Activated T-cell treated with anti-CD3 and anti-CD28 coated beads for 1 hour (primary cell): Measurements from ENCODE around the gene PAPLN.
A peak's percentile ranks its signal among the peaks of the same experiment; 100 is the strongest.

Source experiments
- DNase-seq: peaks from one replicate; pipeline ENCODE4 v3.0.0-alpha.2; 2020; ENCODE audit warnings: low read depth

Gene PAPLN

DNA sequence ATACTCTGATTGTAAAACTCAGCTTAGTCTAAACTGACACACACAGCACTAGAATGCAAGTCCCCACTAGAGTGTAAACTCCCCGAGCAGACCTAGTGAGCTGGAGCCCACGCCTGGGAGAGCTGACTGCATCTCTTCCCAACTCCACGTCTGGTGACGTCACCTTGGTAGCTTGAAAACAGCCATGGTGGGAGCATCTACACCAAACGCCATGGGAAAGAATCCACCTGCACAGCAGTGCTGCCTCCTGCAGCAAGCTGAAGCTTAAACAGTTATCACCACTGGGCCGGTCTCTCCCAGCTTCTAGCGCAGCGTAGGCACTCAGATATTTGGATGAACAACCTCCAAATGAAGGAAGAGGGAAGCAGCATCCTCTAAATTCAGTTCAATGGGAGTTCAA is 4.3 kb upstream of the PAPLN start:
- no peak for DNase-seq

DNA sequence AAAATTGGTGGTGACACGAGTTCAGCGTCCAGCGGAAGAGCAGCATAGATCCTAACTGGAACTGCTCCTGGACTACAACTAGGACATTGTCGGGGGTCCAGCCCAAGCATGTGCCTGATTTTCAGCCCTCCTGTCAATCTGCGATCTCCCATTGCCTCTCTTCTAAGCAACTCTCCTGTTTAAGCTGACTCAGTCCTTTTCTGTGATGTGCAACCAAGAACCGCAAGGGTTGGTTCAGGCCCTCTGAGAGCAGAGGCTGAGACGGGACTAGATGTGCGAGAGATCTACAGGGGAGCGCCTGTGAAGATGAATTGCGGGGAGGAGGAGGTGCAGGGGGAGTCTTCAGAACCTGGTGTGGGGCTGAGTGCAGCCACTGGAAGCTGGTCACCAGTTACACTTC is 3.7 kb upstream of the PAPLN start:
- no peak for DNase-seq

DNA sequence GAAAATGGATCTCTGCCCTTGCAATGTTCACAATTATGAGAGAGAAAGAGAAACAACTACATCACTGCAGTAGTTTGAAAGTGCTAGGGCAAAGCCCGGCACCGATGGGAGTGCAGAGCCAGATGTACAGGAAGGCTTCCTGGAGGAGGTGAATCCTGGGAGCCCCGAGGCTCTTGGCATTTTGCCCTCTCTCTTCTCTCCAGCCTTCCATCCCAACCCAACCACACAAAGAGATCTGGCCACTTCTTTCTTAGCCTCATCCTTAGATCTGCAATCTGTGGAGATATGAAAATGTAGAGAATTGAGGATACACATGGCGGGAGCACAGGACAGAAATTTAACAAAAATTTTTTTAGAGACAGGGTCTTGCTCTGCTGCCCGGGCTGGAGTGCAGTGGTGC is 3.3 kb upstream of the PAPLN start:
- DNase-seq, result no peak

DNA sequence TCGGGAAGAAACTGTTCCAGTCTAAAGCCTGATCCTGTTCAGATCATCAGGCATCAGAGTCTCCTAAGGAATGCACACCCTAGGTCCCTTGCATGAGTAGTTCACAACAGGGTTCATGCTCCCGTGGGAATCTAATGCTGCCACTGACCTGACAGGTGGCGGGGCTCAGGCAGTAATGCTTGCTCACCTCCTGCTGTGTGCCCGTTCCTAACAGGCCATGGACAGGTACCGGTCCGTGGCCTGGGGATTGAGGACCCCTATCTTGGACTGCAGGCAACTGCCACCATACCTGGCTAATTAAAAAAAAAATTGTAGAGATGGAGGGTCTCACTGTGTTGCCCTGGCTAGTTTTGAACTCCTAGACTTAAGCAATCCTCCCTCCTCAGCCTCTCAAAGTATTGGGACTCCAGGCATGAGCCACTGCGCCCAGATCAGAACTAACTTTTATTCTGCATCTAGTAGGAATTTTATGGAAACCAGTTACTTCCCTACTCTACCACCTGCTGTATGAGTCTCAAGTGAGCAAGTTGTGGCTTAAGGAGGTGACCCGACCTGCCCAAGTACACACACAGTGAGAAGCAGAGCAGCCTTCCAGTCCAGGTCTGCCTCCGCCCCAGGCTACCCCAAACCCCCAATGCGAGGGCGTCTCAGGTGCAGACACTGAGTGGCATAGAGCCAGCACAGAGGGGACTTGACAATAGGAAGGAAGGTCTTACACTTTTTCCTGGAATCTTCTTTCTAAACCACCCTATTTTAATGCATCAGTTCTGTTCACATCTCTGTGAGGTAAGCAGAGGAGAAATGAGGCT is 2.5 kb upstream of the PAPLN start:
- no peak for DNase-seq

DNA sequence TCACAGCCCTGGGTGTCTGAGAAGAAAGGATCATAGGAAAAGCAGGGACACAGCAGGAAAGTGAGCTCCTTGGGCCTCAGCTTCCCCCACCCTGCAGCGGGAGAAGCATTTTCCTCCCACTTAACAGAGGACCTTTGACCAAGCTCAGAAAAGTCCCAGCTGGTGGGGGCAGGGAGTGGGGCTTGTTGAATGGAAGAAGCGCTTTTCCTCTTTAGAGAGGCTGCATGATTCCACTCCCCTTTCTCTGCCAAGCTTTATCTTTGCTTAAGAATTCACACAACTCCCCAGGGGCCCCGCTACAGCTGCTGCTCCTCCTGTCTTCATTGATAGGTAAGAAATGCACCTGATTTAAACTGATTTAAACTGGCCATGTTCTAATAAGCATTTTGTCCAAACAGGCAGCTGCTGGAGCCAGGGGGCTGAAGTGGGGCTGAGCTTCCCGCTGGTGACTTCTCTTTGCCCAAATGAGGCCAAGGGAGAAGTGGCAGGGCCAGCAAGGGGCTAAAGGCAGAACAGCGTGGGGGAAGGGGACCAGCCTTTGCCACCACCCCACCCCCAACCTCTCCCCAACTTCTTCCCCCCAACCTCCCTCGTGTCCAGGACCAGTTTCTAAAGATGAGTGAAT is 1.7 kb upstream of the PAPLN start:
- no peak for DNase-seq

DNA sequence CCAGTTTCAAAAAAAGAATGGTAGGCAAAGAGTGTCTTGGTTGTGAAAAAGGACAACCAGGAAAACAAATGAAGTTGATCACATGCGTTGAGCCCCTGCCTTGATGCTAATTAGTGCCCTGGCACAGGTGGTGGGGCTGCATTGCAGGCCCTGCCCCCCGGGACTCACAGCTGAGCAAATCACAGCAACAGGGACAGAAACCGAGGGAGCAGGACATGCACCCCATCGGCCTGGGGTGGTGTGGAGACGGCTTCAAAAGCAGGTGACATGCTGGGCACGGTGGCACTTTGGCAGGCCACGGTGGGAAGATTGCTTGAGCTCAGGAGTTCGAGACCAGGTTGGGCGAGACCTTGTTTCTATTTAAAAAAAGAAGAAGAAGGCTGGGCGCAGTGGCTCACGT is 1.1 kb upstream of the PAPLN start:
- no peak for DNase-seq

DNA sequence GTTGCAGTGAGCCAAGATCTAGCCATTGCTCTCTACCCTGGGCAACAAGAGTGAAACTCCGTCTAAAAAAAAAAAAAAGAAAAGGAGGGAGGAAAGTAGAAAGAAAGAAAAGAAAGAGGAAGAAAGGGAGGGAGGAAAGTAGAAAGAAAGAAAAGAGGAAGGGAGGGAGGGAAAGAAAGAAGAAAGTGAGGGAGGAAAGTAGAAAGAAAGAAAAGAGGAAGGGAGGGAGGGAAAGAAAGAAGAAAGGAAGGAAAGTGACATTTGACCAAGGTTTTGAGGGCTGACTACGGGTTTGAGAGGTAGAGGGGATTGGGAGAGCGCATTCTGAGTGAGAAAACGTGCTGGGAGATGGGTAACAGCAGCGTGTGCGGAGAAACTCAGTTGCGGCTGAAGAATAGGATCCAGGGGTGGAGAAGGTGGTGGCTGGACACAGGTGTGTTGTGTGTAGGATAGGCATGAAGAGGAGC is 521 bp upstream of the PAPLN start:
- no peak for DNase-seq

DNA sequence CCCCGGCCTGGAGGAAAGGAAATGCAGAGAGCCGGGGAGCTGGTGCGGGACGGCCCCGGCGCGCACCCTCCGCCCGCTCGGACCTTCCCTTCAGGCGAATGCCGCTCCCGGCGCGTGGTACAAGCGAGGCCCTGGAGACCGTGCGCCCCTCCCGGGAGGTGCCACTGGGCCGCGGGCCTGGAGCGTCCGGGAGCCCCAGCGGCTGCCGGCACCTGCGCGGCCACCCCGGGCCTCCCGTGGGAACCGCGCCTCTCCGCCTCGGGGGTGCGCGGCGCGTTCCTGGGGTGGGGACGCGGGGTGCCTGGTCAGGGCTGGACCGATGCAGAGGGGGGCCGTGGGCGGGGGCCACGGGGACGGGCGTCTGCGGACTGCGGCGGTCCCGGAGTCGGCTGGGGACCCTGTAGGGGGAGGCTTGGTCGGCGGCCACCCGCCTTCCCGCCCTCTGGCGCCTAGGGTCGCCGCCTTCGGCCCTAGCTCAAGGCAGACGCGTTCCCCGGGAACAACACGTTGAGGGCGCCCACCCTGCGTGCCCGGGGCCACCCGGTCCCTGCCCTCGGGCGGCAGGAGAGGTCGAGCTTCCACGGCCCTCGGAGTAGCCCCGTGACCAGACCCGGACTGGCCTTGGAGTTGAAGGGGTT is 599 bp downstream of the PAPLN start:
- no peak for DNase-seq

DNA sequence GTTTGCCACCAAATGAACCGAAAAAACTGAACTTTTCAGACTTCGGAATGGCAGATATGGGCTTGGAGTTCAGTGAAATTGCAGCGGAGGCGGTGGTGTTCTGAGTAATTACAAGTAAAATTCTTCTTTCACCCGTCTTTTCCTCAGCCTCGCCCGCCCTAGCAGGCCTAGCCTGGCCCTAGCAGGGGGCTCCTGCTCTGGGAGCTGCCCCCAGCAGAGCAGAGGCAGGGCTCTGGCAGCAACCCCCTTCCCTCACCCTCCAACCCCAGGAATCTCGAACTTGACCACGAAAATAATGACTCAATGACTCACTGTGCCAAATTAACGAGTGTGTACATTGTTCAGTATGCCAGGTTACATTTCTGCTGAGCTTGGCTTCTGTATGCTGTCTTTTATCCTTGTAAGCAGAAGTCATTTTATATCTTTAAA is 1.1 kb downstream of the PAPLN start:
- DNase-seq, result no peak

DNA sequence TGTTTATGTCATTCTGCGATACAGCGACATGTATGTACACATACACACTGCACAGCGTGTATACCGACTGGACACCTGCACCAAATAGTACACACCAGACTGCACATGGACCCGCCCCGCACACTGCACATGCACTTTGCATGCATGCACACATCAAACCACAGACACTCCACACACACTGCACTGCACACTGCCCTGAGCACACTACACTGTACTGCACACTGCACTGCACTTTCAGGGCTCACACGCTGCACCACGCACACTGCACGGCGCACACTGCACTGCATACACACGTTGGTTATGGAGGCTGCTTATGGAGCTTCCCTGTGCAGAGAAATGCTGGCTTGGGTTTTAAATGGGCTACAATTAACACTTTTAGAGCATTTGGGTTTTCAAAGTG is 1.6 kb downstream of the PAPLN start:
- no peak for DNase-seq

DNA sequence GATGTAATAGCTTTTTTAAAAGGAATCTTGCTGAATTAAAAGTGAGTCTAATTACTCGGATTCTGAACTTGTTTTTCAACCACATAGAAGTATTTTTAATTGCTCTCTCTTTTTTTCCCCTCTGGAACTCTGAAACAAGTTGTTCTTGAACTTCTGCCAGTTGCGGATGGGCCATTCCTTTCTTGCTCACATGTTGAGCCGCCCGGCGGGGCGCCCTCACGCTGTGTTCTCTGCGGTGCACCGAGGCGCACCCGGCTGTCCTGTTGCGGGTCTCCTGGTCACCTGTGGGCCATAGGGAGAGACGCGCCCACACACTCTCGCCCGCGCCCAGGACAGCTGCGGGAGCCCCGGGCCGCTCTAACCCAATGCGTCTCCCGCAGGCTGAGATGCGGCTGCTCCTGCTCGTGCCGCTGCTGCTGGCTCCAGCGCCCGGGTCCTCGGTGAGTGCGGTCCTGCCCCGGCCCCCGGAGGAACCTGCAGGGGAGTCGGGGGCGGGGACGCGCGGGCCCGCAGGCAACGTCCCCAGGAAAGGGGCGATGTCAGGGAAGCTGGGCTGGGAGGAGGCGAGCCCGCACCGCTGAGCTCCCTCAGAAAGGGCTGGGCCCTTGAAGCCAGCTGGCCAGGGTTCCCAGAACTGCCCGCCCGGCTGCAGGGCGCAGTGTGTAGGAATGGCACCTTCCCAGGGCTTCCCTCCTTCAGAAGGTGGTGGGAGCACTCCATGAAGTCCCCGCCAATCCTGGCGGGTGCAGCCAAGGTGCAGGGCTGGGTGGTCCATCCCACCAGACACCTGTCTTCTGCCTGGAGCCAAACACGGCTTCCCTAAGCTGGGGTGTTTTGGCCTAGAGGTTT is 2.3 kb downstream of the PAPLN start:
- no peak for DNase-seq

DNA sequence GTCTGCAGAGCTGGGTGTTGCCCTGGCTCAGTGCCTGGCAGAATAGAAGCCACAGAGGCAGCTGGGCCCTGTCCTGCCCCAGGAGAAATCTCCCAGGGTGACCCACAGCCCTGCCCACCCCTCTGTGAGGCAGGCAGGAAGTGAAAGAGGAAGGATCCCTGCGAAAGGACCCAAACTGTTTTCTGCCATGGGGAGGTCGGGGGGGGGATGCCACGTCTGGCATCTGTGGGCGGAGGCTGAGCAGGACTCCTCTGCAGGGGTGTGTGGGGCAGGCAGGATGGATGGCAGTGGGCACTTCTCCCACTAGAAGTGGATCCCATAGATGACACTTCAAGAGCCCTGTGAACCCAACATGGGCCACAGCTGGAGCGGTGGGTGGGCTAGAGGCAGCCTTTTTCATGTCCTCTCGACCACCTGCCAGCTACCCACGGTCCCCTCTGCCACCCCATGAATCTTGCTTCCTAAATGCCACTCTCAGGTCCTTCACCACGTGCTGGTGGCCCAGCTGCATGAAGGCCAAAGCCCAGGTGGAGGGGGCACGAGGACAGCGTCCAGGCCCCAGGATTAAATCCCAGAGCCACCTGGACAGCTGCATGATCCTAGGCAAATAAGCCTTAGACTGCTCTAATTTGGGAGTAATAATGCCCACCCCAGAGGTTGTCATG is 3.6 kb downstream of the PAPLN start:
- no peak for DNase-seq

DNA sequence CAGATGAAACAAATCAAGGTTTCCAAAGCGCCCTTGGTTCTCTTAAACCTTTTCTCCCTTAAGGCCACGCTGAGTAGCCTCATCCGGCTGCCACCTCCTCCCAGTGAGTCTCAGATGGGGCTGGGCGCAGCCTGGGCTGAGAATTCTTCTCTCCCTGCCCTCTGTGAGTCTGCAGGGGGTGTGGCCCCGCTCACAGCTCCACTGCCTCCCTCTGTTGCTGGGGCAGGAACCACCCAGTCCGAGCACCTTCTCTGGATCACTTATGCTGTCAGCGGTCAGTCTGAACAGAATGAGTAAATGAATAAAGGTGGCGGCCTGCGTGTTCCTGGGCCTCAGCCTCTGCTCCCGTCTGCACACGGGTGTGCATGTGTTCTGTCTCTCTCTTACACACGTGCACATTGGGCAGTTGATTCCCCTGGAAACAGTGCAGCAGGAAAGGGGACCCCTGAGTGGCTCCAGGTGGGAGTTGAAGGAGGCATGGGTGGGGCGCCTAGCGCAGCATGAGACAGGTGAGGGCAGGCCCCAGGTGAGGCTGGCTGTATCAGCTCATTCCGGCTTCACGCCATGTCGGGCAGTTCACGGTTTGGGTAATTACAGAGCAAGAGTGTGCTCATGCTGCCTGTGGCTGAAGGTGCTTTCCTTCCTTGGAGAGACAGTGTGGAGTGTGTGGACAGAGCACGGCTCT is 4.3 kb downstream of the PAPLN start:
- DNase-seq, result no peak

DNA sequence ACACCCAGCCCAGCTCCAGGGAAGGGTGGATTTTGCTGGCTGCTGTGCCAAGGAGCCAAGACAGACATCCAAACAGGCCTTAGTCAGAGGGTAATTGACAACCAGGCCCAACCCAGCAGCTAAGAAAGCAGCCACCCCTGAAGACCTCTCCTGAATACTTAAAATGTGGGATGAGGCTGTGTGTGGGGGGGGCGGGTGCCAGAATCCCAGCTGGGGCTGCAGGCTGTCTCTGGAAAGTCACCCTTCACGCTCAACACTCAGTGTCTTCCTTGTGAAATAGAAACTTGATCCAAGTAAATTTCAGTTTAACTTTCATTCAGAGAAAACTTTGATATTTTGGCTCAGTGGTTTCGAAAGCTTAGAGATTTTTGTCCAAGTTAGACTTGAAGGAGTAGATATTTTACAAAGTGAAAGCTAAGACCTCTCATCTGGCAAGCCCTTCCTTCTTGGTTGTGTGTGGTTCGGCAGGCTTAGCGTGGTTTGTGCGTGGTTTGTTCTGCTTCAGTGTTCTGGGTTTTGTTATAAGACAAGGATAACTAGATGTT is 5.1 kb downstream of the PAPLN start:
- no peak for DNase-seq

DNA sequence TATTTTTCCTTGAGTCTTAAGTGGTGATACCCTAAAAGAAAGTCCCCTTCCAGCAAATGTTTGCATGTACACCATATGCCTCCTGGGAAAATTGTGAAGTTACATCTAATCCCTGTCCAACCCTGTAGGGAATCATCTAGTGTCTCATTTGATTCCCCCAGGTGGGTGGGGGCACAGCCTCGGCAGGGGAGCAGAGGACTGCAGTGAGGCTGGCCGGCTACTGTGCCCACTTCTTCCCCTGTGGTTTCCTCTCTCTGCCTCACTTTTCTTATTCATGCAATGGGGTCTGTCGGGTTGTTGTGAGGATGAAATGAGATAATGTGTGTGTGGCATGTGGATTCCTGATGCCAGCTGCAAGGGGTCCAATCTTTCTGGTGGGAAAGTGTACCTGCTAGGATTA is 6.0 kb downstream of the PAPLN start:
- DNase-seq, result no peak

DNA sequence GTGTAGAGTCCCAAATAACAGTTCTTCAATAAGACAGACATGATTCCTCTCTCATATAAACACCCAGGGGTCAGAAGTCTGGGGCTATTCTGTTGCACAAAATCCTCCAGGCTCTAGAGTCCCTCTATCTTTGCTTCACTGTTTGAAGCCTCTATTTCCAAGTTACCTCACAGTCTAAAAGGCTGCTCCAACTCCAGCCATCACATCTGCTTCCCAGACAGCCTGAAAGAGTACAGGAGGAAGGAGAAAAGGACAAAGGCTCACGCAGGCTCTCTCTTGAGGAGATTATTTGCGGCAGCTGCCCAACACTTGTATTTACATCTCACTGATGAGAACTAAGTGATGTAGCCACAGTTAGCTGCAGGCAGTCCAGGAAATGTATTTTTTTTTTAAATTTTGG is 6.4 kb downstream of the PAPLN start:
- no peak for DNase-seq

DNA sequence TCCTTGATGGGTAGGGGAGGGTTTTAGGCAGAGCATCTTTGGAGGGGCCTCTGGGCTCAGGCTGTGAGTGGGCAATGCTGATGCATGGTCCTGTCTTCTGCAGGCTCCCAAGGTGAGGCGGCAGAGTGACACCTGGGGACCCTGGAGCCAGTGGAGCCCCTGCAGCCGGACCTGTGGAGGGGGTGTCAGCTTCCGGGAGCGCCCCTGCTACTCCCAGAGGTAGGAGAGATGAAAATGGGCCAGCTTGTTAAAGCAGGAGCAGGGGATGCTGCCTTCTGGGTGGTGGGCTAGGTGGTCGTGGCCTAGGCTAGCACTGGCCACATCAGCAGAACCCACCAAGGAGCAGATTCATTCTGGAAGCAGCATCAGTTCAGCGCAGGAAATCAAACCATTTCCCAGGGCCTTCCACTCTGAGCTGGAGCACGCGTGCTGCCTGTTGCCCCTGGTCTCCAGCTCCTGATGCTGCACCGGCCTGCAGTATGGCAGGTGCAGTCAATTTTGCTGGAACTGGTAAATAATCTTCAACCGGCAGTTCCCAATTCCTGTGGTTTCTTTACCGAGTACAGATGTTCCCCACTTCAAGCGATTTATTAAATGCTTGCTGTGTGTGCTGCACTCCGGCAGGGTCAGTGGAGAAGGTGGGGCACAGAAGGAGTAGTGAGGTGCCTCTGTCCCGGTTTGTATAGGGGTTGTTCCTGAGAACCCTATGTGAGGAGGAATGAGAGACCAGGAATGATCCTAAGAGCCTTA is 7.4 kb downstream of the PAPLN start:
- DNase-seq, result no peak

DNA sequence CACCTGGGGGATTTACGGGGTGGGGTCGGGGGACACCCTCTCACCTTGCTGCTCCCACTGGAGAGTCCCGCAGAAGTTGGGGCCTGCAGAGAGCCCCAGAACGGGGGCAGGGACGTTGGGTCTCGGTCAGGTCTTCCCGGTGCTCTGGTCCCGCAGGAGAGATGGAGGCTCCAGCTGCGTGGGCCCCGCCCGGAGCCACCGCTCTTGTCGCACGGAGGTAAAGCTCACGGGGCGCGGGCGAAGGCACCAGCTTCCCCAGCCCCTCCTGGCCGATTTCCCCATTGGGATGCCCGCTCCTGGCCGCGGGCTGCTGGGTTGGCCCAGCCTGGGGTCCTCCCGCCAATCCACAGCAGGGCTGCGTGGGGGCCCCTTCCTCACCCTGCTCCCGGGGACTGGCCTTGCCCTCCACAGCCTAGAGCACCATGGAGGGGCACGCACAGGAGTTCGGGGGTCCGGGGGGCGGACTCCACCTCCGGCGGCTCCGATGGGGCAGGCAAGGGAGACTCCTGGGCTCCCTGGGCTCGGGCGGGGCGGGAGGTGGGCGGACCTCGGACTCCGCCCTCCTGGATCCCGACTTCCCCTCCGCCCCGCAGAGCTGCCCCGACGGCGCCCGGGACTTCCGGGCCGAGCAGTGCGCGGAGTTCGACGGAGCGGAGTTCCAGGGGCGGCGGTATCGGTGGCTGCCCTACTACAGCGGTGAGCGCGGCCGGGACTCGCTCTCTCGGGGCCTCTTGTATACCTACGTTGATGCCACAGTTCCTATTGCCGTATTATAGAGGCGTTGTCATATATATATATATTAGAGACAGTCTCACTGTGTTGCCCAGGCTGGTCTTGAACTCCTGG is 8.4 kb downstream of the PAPLN start:
- peak; percentile 22 for DNase-seq
